OCI-LY3 (cell line): ENCODE measurements around the gene ZNF92.
"Not testable (repeated sequence)": the region's sequence is repeated elsewhere in the genome, so short reads cannot be mapped to it uniquely, and the experiment has no call there.

Source experiments
- H2AFZ ChIP-seq: fragments of 200-600, 300-600 bp; shearing (Covaris generic); 2 replicates; pipeline ENCODE4 v1.6.0; 2014; ENCODE audit warnings: antibody characterized with exemption, low read depth, low read length
- H3K27ac ChIP-seq: fragments of 200-600, 300-600 bp; sonication (generic); 2 replicates; pipeline ENCODE4 v1.5.1; 2014; ENCODE audit warnings: mild to moderate bottlenecking, low read length, moderate library complexity, mixed read lengths
- H3K27me3 ChIP-seq: fragments of 200-600, 300-600 bp; sonication (generic); 2 replicates; pipeline ENCODE4 v1.6.1; 2014; ENCODE audit warnings: low read depth, low read length, mixed read lengths
- H3K36me3 ChIP-seq: fragments of 200-600, 300-600 bp; sonication (generic); replicated peaks from 2 replicates; pipeline ENCODE3; 2014; ENCODE audit warnings: low read depth, low read length, mixed read lengths
- H3K4me1 ChIP-seq: fragments of 300-600, 200-600 bp; sonication (generic); 2 replicates; pipeline ENCODE4 v1.6.1; 2014; ENCODE audit warnings: low read length, mixed read lengths
- H3K4me2 ChIP-seq: fragments of 200-600, 300-600 bp; sonication (generic); 2 replicates; pipeline ENCODE4 v1.6.1; 2014; ENCODE audit warnings: low read length, mixed read lengths
- H3K4me3 ChIP-seq: fragments of 300-600, 200-600 bp; sonication (generic); 2 replicates; pipeline ENCODE4 v1.5.1; 2014; ENCODE audit warnings: antibody characterized with exemption, mild to moderate bottlenecking, low read length, moderate library complexity
- H3K79me2 ChIP-seq: fragments of 300-600, 200-600 bp; shearing (Covaris generic); 2 replicates; pipeline ENCODE4 v1.6.1; 2014; ENCODE audit warnings: mild to moderate bottlenecking, low read length, mixed read lengths
- H3K9ac ChIP-seq: fragments of 300-600, 200-600 bp; shearing (Covaris generic); 2 replicates; pipeline ENCODE4 v1.6.0; 2014; ENCODE audit warnings: mild to moderate bottlenecking, low read length, moderate library complexity
- H3K9me3 ChIP-seq: fragments of 200-600, 300-600 bp; shearing (Covaris generic); 2 replicates; pipeline ENCODE4 v1.6.1; 2014; ENCODE audit warnings: low read length, mixed read lengths; ENCODE audit not compliant: insufficient read depth
- H4K20me1 ChIP-seq: fragments of 200-600, 300-600 bp; sonication (generic); 2 replicates; pipeline ENCODE4 v1.6.1; 2016; ENCODE audit warnings: low read length, mixed read lengths; ENCODE audit not compliant: insufficient read depth
- CTCF ChIP-seq: fragments of 200-600, 300-600 bp; sonication (generic); IDR thresholded peaks from 2 replicates; pipeline ENCODE4 v1.5.1; 2014; ENCODE audit warnings: antibody characterized with exemption, low read length, low read depth
- EZH2phosphoT487 ChIP-seq: fragments of 200-600 bp; shearing (Covaris generic); IDR thresholded peaks from 2 replicates; pipeline ENCODE4 v1.6.1; 2018; ENCODE audit warnings: antibody characterized with exemption, mixed run types, low read depth

The ZNF92 gene

GRCh38 chr7:65447041-65447440, 73.4 kb downstream of the ZNF92 start:
- H4K20me1 ChIP-seq, H3K36me3 ChIP-seq, H3K79me2 ChIP-seq, H3K9ac ChIP-seq, H2AFZ ChIP-seq, H3K9me3 ChIP-seq, H3K4me2 ChIP-seq, H3K4me3 ChIP-seq, H3K27me3 ChIP-seq, H3K4me1 ChIP-seq, H3K27ac ChIP-seq: not testable (repeated sequence)
- 0 out of 2 replicates have a peak, but pooled peaks have one; percentile 4 for TF ChIP-seq CTCF

GRCh38 chr7:65448816-65449504, 75.3 kb downstream of the ZNF92 start:
- H3K9ac ChIP-seq: no peak overlapping the region
- no peak overlapping the region for H2AFZ ChIP-seq
- H3K79me2 ChIP-seq: no peaks in the 10 kb centered on the region
- TF ChIP-seq EZH2phosphoT487: no peak
- no peak for TF ChIP-seq CTCF
- no peak overlapping the region for H3K27ac ChIP-seq
- 0 out of 2 replicates have a peak, but pooled peaks cover 4% of the 10 kb centered on the region for H3K27me3 ChIP-seq
- H3K4me2 ChIP-seq: no peak overlapping the region
- no peaks in the 10 kb centered on the region for H3K9me3 ChIP-seq
- no peaks in the 10 kb centered on the region for H3K4me1 ChIP-seq
- no peak overlapping the region for H3K4me3 ChIP-seq
- H4K20me1 ChIP-seq: no peaks in the 10 kb centered on the region
- H3K36me3 ChIP-seq: no peaks in the 10 kb centered on the region

- Histone ChIP-seq H3K4me3 (no peak overlapping the region), H2AFZ (no peak overlapping the region), H3K9ac (no peak overlapping the region), H4K20me1 (no peaks in the 10 kb centered on the region), H3K27me3 (0 out of 2 replicates have a peak, but pooled peaks cover 4% of the 10 kb centered on the region), H3K9me3 (no peaks in the 10 kb centered on the region), H3K36me3 (no peaks in the 10 kb centered on the region), H3K4me2 (no peak overlapping the region), H3K27ac (no peak overlapping the region), H3K4me1 (no peaks in the 10 kb centered on the region), H3K79me2 (no peaks in the 10 kb centered on the region)
- TF ChIP-seq CTCF (no peak), EZH2phosphoT487 (no peak)
These were observed 75.8 kb downstream of the ZNF92 start for GRCh38 chr7:65449505-65449852.
